Pancreas (tissue), 10 donors: Measurements from ENCODE around the gene SORCS2. TPM values are rescaled to one million over a fixed set of nuclear protein-coding genes. Genes with fewer than 3 reads are reported as not detected.

Experiments used
- ATAC-seq, 4 donors: fragments of 200-7000 bp; cut with Tn5 transposase; one replicate each; pipeline versions ENCODE4 v1.8.0 to v1.9.1; 2020; ENCODE audit warnings: mild to moderate bottlenecking in 4 of 4, moderate library complexity in 4 of 4
- DNase-seq, 6 donors: peaks; one replicate each; pipeline ENCODE4 v3.0.0-alpha.2; 2020
- FAIRE-seq: peaks from 2 replicates; lab custom pipeline; 2012; peaks lifted over from hg19 to GRCh38; lab: Jason Lieb, UNC
- H3K27ac ChIP-seq, 4 donors: fragments of 200-600 bp; sonication (generic); 1 replicate in 3 of 4; 2 replicates in 1 of 4; pipeline versions ENCODE4 v1.5.0 to v1.8.0; 2020
- H3K27me3 ChIP-seq, 4 donors: fragments of 200-600 bp; one replicate each; pipeline ENCODE4 v1.8.0; 2021
- H3K36me3 ChIP-seq, 3 donors: fragments of 200-600 bp; sonication (generic) in 1 of 3; one replicate each; pipeline versions ENCODE4 v1.5.0 to v1.8.0; 2020 to 2021
- H3K4me1 ChIP-seq, 3 donors: fragments of 200-600 bp; one replicate each; pipeline ENCODE4 v1.8.0; 2021
- H3K4me3 ChIP-seq, 4 donors: fragments of 200-600 bp; sonication (generic) in 2 of 4; one replicate each; pipeline versions ENCODE4 v1.5.0 to v1.8.0; 2020 to 2021
- H3K9me3 ChIP-seq, 4 donors: fragments of 200-600 bp; one replicate each; pipeline ENCODE4 v1.8.0; 2021
- WGBS, 2 donors: extraction: QIAGEN DNeasy Blood & Tissue Kit; methylation state at CpG; one replicate each; pipeline ENCODE4 v1.1.7; 2013; 5-methylcytosine and 5-hydroxymethylcytosine counted together
- intact Hi-C, 3 donors: fragments of 100-400 bp; cut with DNase I; formaldehyde crosslinking; loops; one replicate each; pipeline versions ENCODE4 v1.11.1 to v1.14.2; 2022
- polyA plus RNA-seq, 2 donors: library from polyadenylated mRNA; stranded (reverse); fragments of 200-250 nt; gene quantifications; one replicate each; pipeline ENCODE4 v1.2.3, GENCODE V29; 2013
- total RNA-seq, 6 donors: library from RNA; stranded (reverse); fragmentation: NEBNext Ultra II Directional in 4 of 6; extraction: Animal tissue kit (Norgen Biotek cat#: 25700) in 4 of 6; gene quantifications; one replicate each; pipeline versions ENCODE4 v1.2.1 to v1.2.4, GENCODE V29; 2021 to 2023
- TF ChIP-seq, protein P1 (sequence below), 4 donors: fragments of 200-600 bp; sonication (generic) in 3 of 4; IDR thresholded peaks; one replicate each; pipeline versions ENCODE4 v1.5.0 to v1.8.0; 2021; ENCODE audit warnings: antibody characterized with exemption in 4 of 4
- donor health status: healthy with polysubstance abuse.
- donor health status: DM: no; HTN: no; CAD: no; lungs with moderate emphysema.
- donor health status: DM: no; HTN: no; CAD: no.
- donor health status: control.
- donor health status: control.
- donor health status: Bipolar disorder and iron deficiency.
- donor health status: DM: yes; HTN: yes; CAD: no.
- donor health status: DM: no; HTN: no; CAD: no.
- donor health status: DM: no; HTN: no; CAD: no.
- donor health status: DM: yes; HTN: yes; CAD: no.

SORCS2 gene
- total and polyA plus RNA-seq, 8 donors: 0.14 to 1.7 (median 0.42) TPM

DNA sequence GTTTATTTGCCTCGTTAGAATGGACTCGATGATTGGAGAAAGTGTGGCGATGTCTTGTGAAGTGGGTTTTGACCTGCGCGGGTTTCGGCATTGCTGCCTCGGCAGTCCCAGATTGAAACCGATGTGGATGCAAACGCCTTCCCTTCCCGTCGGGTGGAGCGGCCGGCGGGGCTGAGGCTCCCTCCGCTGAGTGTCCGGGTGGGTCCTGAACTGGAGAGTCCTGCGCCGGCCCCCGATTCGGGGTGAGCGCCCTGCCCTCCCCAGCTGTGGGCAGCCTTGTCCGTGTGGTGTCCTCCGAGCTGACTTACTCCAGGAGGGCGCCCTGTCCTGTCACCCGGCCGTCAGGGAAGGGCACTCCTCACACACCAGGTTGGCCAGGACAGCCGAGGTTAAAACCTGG lies 317.7 kb downstream of the SORCS2 start:
- Histone ChIP-seq H3K9me3 (no peaks in the 10 kb centered on the region), H3K36me3 (no peaks in the 10 kb centered on the region), H3K27me3 (no peaks in the 10 kb centered on the region), H3K4me3 (no peak overlapping the region), H3K4me1 (no peaks in the 10 kb centered on the region), H3K27ac (no peak overlapping the region)
- 56 to 58% methylated on average over 27 of the region's 27 CpGs for WGBS, 2 donors
- DNase-seq: no peak
- TF ChIP-seq, protein P1, sequence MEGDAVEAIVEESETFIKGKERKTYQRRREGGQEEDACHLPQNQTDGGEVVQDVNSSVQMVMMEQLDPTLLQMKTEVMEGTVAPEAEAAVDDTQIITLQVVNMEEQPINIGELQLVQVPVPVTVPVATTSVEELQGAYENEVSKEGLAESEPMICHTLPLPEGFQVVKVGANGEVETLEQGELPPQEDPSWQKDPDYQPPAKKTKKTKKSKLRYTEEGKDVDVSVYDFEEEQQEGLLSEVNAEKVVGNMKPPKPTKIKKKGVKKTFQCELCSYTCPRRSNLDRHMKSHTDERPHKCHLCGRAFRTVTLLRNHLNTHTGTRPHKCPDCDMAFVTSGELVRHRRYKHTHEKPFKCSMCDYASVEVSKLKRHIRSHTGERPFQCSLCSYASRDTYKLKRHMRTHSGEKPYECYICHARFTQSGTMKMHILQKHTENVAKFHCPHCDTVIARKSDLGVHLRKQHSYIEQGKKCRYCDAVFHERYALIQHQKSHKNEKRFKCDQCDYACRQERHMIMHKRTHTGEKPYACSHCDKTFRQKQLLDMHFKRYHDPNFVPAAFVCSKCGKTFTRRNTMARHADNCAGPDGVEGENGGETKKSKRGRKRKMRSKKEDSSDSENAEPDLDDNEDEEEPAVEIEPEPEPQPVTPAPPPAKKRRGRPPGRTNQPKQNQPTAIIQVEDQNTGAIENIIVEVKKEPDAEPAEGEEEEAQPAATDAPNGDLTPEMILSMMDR (IDR thresholded peaks at IDR 0.05): no peak
- FAIRE-seq: no peak
- intact Hi-C loops: no loop called here
- no peak for ATAC-seq

GRCh38 chr4:7510538-7510937 lies 318.2 kb downstream of the SORCS2 start:
- FAIRE-seq (no peak), ATAC-seq (no peak), DNase-seq (no peak)
- TF ChIP-seq, protein P1 (IDR thresholded peaks at IDR 0.05): no peak
- Histone ChIP-seq H3K4me3 (no peak overlapping the region), H3K27me3 (no peaks in the 10 kb centered on the region), H3K27ac (no peak overlapping the region), H3K9me3 (no peaks in the 10 kb centered on the region), H3K36me3 (no peaks in the 10 kb centered on the region), H3K4me1 (no peaks in the 10 kb centered on the region)
- intact Hi-C loops: no loop called here
- WGBS, 2 donors: 67% methylated on average over 30 of the region's 30 CpGs

DNA sequence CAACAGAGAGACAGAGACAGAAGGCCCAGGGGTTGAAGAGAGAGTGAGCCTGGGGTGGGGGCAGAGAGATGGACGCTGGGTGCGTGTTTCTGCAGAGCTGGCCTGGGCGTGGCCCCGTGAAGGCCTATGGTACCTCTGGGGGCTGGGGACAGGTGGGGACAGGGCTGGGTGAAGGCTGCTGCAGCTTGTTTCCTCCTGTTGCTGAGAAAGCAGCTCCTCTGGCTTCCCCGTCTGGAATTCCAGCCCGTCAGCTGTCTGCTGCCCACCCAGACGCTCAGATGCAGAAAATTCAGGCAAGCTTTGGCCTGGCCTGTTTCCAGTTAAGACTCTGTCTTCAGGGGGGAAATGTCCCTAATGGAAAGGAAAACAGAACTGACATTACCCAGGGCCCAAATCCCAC lies 319.2 kb downstream of the SORCS2 start:
- FAIRE-seq: no peak
- TF ChIP-seq, protein P1 (IDR thresholded peaks at IDR 0.05): no peak
- Histone ChIP-seq H3K27ac (no peak overlapping the region), H3K4me3 (no peak overlapping the region), H3K27me3 (no peaks in the 10 kb centered on the region), H3K9me3 (no peaks in the 10 kb centered on the region), H3K4me1 (no peaks in the 10 kb centered on the region), H3K36me3 (no peaks in the 10 kb centered on the region)
- no peak for ATAC-seq
- WGBS, 2 donors: 41 to 49% methylated on average over 7 of the region's 7 CpGs
- DNase-seq: no peak
- intact Hi-C loops: no loop called here

- intact Hi-C loops: no loop called here
- TF ChIP-seq, protein P1 (IDR thresholded peaks at IDR 0.05): no peak
- DNase-seq (no peak), ATAC-seq (no peak), FAIRE-seq (no peak)
- no peaks in the 10 kb centered on the region for H3K27me3 ChIP-seq
- no peak overlapping the region for H3K27ac ChIP-seq
- WGBS, 2 donors: 56 to 60% methylated on average over 5 of the region's 5 CpGs
- H3K4me3 ChIP-seq: no peak overlapping the region
- no peaks in the 10 kb centered on the region for H3K36me3 ChIP-seq
- H3K4me1 ChIP-seq: no peaks in the 10 kb centered on the region
- no peaks in the 10 kb centered on the region for H3K9me3 ChIP-seq
Observed at GRCh38 chr4:7512428-7512827, 320.1 kb downstream of the SORCS2 start.

DNA sequence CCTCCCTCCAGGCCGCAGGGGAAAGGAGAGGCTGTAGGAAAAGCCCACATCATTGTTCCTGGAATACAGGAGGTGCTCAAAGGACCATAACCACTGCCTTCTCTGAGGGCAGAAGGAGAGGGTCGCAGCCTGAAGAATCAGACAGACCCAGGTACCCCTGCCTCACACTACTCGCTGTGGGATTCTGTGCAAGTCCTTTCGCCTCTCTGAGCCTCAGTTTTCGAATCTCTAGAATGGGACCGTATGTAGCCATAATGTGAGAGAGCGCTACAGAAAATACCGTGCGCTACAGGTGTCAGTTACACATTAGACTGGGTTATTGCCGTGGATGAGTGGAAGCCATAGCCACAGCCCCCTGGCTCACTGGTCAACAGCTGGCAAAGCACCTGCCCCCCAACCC lies 320.6 kb downstream of the SORCS2 start:
- no peaks in the 10 kb centered on the region for H3K27me3 ChIP-seq
- no peak for DNase-seq
- no peaks in the 10 kb centered on the region for H3K9me3 ChIP-seq
- no peak for ATAC-seq
- WGBS, 2 donors: 80 to 81% methylated on average over 10 of the region's 10 CpGs
- intact Hi-C loops: no loop called here
- FAIRE-seq: no peak
- TF ChIP-seq, protein P1 (IDR thresholded peaks at IDR 0.05): no peak
- H3K27ac ChIP-seq: no peak overlapping the region
- H3K4me3 ChIP-seq: no peak overlapping the region
- H3K36me3 ChIP-seq: no peaks in the 10 kb centered on the region
- no peaks in the 10 kb centered on the region for H3K4me1 ChIP-seq
